Measurements from ENCODE around the gene ANKS1A.

The ANKS1A gene

DNA sequence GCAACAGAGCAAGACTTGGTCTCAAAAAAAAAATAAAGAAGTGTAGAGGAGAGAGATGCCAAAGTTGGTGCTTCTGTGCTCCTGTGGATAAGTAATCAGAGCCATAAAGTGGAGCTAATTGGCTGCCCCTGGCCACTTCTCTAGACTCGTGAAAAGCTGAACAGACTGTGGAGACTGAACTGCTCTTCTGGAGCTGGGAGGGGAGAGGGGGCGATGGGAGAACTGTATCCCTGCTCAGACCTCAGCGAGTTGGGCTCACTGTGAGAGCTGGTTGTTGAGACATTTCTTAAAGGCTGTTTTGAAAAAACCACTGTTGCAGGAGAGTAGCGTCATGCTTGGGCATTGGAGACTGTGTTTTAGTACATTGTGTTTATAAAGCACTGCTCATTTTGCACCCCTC, 126.4 kb downstream of the ANKS1A start:
- DNase-seq = no peak
- TF ChIP-seq GATA1 (IDR thresholded peaks at IDR 0.05; ENCODE audit: low read depth, low read length) = no peak
- TF ChIP-seq POLR2A (IDR thresholded peaks at IDR 0.05; ENCODE audit: low read length) = no peak

DNA sequence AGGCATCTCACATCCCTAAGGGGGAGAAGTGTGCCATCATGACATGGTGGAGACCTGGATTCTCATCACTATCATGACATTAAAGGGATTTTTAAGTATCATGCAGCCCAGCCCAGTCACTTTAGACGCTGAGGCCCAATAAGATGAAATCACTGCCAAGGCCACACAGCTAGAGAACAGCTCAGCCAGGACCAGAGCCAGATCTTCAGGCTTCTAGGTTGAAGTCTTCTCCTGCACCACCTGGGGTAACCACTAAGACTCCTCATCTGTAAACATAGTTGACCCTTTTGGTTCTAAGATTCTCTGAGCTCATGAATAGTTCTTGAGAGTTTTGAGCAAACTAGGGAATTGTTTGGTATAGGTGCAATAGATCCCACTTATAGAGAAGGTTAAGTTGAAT, 126.9 kb downstream of the ANKS1A start:
- no peak for DNase-seq
- TF ChIP-seq GATA1 (IDR thresholded peaks at IDR 0.05; ENCODE audit: low read depth, low read length) = no peak
- TF ChIP-seq POLR2A (IDR thresholded peaks at IDR 0.05; ENCODE audit: low read length) = no peak

GRCh38 chr6:35016502-35017321, 127.7 kb downstream of the ANKS1A start:
- TF ChIP-seq GATA1 (IDR thresholded peaks at IDR 0.05; ENCODE audit: low read depth, low read length) (no peak), POLR2A (IDR thresholded peaks at IDR 0.05; ENCODE audit: low read length) (no peak)
- DNase-seq = no peak

DNA sequence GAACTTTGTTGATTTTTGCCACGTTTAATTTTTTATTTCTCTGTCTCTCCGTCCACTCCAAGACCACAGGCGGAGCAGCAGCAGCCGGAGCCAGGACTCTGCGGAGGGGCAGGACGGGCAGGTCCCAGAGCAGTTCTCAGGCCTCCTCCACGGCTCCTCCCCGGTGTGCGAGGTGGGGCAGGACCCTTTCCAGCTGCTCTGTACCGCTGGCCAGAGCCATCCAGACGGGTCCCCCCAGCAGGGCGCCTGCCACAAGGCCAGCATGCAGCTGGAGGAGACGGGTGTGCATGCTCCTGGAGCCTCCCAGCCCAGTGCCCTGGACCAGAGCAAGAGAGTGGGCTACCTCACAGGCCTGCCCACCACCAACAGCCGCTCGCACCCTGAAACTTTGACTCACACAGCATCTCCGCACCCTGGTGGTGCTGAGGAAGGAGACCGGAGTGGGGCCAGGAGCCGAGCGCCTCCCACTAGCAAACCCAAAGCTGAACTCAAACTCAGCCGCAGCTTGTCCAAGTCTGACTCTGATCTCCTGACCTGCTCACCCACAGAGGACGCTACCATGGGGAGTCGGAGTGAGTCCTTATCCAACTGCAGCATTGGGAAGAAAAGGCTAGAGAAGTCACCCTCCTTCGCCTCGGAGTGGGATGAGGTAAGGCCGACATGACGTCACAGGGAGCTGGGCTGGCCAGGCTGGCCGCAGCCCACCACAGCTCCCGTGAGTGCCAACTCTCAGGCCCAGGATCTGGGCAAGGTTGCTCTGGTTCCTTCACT, 128.5 kb downstream of the ANKS1A start:
- DNase-seq = no peak
- TF ChIP-seq GATA1 (IDR thresholded peaks at IDR 0.05; ENCODE audit: low read depth, low read length) (no peak), POLR2A (IDR thresholded peaks at IDR 0.05; ENCODE audit: low read length) (no peak)

- no peak for TF ChIP-seq POLR2A (IDR thresholded peaks at IDR 0.05; ENCODE audit: low read length)
- TF ChIP-seq GATA1 (IDR thresholded peaks at IDR 0.05; ENCODE audit: low read depth, low read length) = no peak
These were observed 129.1 kb downstream of the ANKS1A start for GRCh38 chr6:35018182-35018519.

DNA sequence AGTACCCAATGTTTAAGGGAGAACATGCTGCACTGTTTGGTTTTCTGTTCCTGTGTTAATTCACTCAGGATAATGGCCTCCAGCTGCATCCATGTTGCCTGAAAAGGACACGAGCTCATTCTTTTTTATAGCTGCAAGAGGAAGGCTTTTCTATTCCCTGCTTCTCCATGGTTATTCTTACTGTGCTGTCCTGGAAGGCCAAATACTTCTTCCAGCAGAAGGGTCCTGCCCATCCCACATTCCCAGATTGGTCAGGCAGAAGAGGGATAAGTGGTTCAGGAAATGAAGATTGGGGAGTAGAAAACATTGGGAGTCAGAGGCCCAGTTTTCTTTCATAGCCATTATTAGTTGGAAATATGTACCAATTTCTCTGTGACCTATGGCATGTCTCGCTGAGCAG, 129.7 kb downstream of the ANKS1A start:
- DNase-seq = no peak
- TF ChIP-seq POLR2A (IDR thresholded peaks at IDR 0.05; ENCODE audit: low read length) = no peak
- no peak for TF ChIP-seq GATA1 (IDR thresholded peaks at IDR 0.05; ENCODE audit: low read depth, low read length)

More at GRCh38 chr6:35018182-35018519, 129.1 kb downstream of the ANKS1A start:
- DNase-seq = no peak

DNA sequence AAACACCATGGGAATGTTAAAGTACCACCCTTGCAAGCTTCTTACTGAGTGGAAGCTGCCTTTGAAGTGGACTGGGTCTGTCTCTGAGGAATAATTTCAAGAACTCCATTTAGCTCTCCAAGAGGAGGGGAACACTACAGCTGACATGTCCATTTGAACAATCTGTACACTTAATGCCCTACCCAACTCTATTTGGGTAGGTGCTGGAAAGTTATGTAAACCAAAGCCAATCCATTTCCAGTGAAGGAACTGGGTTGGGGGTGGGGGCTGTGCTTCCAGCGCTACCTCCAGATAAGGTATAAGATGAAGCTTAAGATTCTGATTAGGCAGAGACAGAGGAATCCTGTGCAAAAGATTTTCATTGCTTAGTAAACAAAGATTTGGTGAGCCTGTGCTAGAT, 130.1 kb downstream of the ANKS1A start:
- DNase-seq = no peak
- no peak for TF ChIP-seq POLR2A (IDR thresholded peaks at IDR 0.05; ENCODE audit: low read length)
- TF ChIP-seq GATA1 (IDR thresholded peaks at IDR 0.05; ENCODE audit: low read depth, low read length) = no peak

- no peak for DNase-seq
- TF ChIP-seq POLR2A (IDR thresholded peaks at IDR 0.05; ENCODE audit: low read length) (no peak), GATA1 (IDR thresholded peaks at IDR 0.05; ENCODE audit: low read depth, low read length) (no peak)
These were observed 130.8 kb downstream of the ANKS1A start for GRCh38 chr6:35019831-35020230.

GRCh38 chr6:35021004-35021403, 131.9 kb downstream of the ANKS1A start:
- TF ChIP-seq GATA1 (IDR thresholded peaks at IDR 0.05; ENCODE audit: low read depth, low read length) (no peak), POLR2A (IDR thresholded peaks at IDR 0.05; ENCODE audit: low read length) (no peak)
- no peak for DNase-seq

GRCh38 chr6:35023091-35024000, 134.3 kb downstream of the ANKS1A start:
- TF ChIP-seq POLR2A (IDR thresholded peaks at IDR 0.05; ENCODE audit: low read length) (no peak), GATA1 (IDR thresholded peaks at IDR 0.05; ENCODE audit: low read depth, low read length) (no peak)
- DNase-seq = no peak

DNA sequence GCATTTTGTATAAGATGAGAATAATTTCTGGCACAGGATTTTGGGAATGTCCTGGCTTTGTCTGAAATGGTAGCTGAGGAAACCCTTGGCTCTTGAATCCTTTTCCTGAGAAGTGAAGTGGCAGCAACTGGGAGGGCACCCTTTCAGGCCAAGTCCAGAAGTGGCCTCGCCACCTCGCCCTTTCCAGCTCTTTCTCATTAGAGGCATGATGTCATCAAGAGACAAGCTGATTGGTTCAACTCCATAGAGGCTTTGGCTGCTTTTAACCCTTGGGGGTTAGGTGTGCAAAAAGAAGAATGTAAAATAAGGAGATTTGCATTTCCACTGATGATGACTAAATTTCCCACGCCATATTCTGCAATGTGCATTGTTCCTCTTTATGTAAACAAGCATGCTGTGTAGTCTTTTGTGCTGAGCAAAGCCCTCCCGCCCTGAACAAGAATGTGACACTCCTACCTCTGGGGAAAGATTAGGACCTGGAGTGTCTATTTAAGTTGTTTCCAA, 135.5 kb downstream of the ANKS1A start:
- peak; percentile 52 to 64 for DNase-seq
- TF ChIP-seq GATA1 (IDR thresholded peaks at IDR 0.05; ENCODE audit: low read depth, low read length) = no peak

- DNase-seq = no peak
- no peak for TF ChIP-seq GATA1 (IDR thresholded peaks at IDR 0.05; ENCODE audit: low read depth, low read length)
- no peak for TF ChIP-seq POLR2A (IDR thresholded peaks at IDR 0.05; ENCODE audit: low read length)
These were observed 136.5 kb downstream of the ANKS1A start for GRCh38 chr6:35025232-35026188.
